GM23338 (cell line): ENCODE data around the gene BEGAIN. TPM values are rescaled to one million over a fixed set of nuclear protein-coding genes. Genes with fewer than 3 reads are reported as not detected.

ENCODE experiments used
- ATAC-seq: fragments of 200-7000 bp; cut with Tn5 transposase; 3 replicates; pipeline ENCODE4 v1.9.1; 2020
- DNase-seq: peaks from one replicate; pipeline ENCODE4 v3.0.0-alpha.2; 2015; ENCODE audit warnings: low spot score
- H2AFZ ChIP-seq: fragments of 200-600 bp; sonication (generic); 2 replicates; pipeline ENCODE4 v1.8.0; 2016; ENCODE audit warnings: antibody characterized with exemption, mild to moderate bottlenecking, moderate library complexity
- H3F3A ChIP-seq: fragments of 200-600 bp; sonication (generic); replicated peaks from 2 replicates; pipeline ENCODE4 v1.8.0; 2017; ENCODE audit warnings: antibody characterized with exemption, mixed run types, low read depth
- H3K27ac ChIP-seq: fragments of 200-600 bp; sonication (generic); 2 replicates; pipeline ENCODE4 v1.6.1; 2016; ENCODE audit warnings: low read depth
- H3K27me3 ChIP-seq: fragments of 200-600 bp; sonication (generic); 2 replicates; pipeline ENCODE4 v1.8.0; 2016; ENCODE audit warnings: mild to moderate bottlenecking, mixed run types, moderate library complexity; ENCODE audit not compliant: insufficient read depth
- H3K36me3 ChIP-seq: fragments of 200-600 bp; sonication (generic); 2 replicates; pipeline ENCODE4 v1.8.0; 2016; ENCODE audit warnings: mild to moderate bottlenecking; ENCODE audit not compliant: insufficient read depth
- H3K4me1 ChIP-seq: fragments of 200-600 bp; sonication (generic); 2 replicates; pipeline ENCODE4 v1.8.0; 2016; ENCODE audit warnings: mild to moderate bottlenecking, moderate library complexity; ENCODE audit not compliant: insufficient read depth
- H3K4me2 ChIP-seq: fragments of 200-600 bp; sonication (generic); 2 replicates; pipeline ENCODE4 v1.7.1; 2017; ENCODE audit warnings: mixed run types
- H3K4me3 ChIP-seq: fragments of 200-600 bp; sonication (generic); 2 replicates; pipeline ENCODE4 v1.6.1; 2016; ENCODE audit warnings: mixed run types
- H3K79me2 ChIP-seq: fragments of 200-600 bp; sonication (generic); replicated peaks from 2 replicates; pipeline ENCODE4 v1.8.0; 2017; ENCODE audit warnings: mild to moderate bottlenecking; ENCODE audit not compliant: insufficient read depth
- H3K9me2 ChIP-seq: fragments of 200-600 bp; sonication (generic); 2 replicates; pipeline ENCODE4 v1.8.0; 2017; ENCODE audit not compliant: insufficient read depth
- H4K20me1 ChIP-seq: fragments of 200-600 bp; sonication (generic); replicated peaks from 2 replicates; pipeline ENCODE4 v1.8.0; 2017; ENCODE audit warnings: mild to moderate bottlenecking; ENCODE audit not compliant: insufficient read depth
- H3K27ac Mint-ChIP-seq: 2 replicates; pipeline ENCODE4 v1.8.0; 2020; ENCODE audit warnings: inconsistent platforms, mild to moderate bottlenecking, moderate library complexity, mixed read lengths
- H3K27me3 Mint-ChIP-seq: 3 replicates; pipeline ENCODE4 v1.8.0; 2022; ENCODE audit warnings: low read depth, mild to moderate bottlenecking, moderate library complexity, mixed read lengths, inconsistent platforms; ENCODE audit not compliant: insufficient read depth, poor library complexity
- H3K36me3 Mint-ChIP-seq: 3 replicates; pipeline ENCODE4 v1.8.0; 2021; ENCODE audit warnings: low read depth, mild to moderate bottlenecking, inconsistent platforms, moderate library complexity, mixed read lengths
- H3K4me1 Mint-ChIP-seq: 3 replicates; pipeline ENCODE4 v1.8.0; 2020; ENCODE audit warnings: mild to moderate bottlenecking, inconsistent platforms, mixed read lengths
- H3K4me3 Mint-ChIP-seq: 3 replicates; pipeline ENCODE4 v1.8.0; 2021; ENCODE audit warnings: moderate library complexity, mild to moderate bottlenecking, inconsistent platforms, mixed read lengths
- H3K9me3 Mint-ChIP-seq: 3 replicates; pipeline ENCODE4 v1.8.0; 2020; ENCODE audit warnings: moderate library complexity, mild to moderate bottlenecking, inconsistent platforms, mixed read lengths
- CREB1 ChIP-seq: fragments of 250-450 bp; sonication (Bioruptor Pico); IDR thresholded peaks from 2 replicates; pipeline ENCODE4 v1.5.0; 2020; ENCODE audit warnings: low read depth, mild to moderate bottlenecking, moderate library complexity
- EZH2 ChIP-seq: fragments of 200-600 bp; sonication (generic); IDR thresholded peaks from one replicate; pipeline ENCODE4 v1.8.0; 2017; ENCODE audit warnings: antibody characterized with exemption, mild to moderate bottlenecking, low read depth; ENCODE audit not compliant: unreplicated experiment
- EZH2phosphoT487 ChIP-seq: fragments of 200-600 bp; sonication (generic); IDR thresholded peaks from one replicate; pipeline ENCODE4 v1.8.1; 2018; ENCODE audit warnings: antibody characterized with exemption; ENCODE audit not compliant: unreplicated experiment
- JUNB ChIP-seq: IDR thresholded peaks from one replicate; pipeline ENCODE4 v1.6.1; 2016; ENCODE audit warnings: antibody characterized with exemption; ENCODE audit not compliant: unreplicated experiment
- NANOG ChIP-seq: IDR thresholded peaks from 2 replicates; pipeline ENCODE4 v1.6.1; 2016; ENCODE audit warnings: antibody characterized with exemption, borderline replicate concordance
- POLR2AphosphoS5 ChIP-seq: IDR thresholded peaks from 2 replicates; pipeline ENCODE4 v1.6.1; 2016; ENCODE audit warnings: antibody characterized with exemption, low read depth
- STAT1 ChIP-seq: IDR thresholded peaks from one replicate; pipeline ENCODE4 v1.6.1; 2016; ENCODE audit warnings: antibody characterized with exemption; ENCODE audit not compliant: unreplicated experiment
- ZNF331 ChIP-seq: fragments of 250-450 bp; sonication (Bioruptor Pico); IDR thresholded peaks from 2 replicates; pipeline ENCODE4 v1.5.0; 2020; ENCODE audit warnings: low read depth, mild to moderate bottlenecking, moderate library complexity
- ZNF462 ChIP-seq: fragments of 250-450 bp; sonication (Bioruptor Pico); IDR thresholded peaks from 2 replicates; pipeline ENCODE4 v1.5.0; 2020; ENCODE audit warnings: mild to moderate bottlenecking, moderate library complexity
- polyA plus RNA-seq: library from polyadenylated mRNA; unstranded; fragments of >200 nt; fragmentation: Nextera tagmentation; extraction: Ambion mirVana; gene quantifications from 2 replicates; pipeline ENCODE4 v1.2.1, GENCODE V29; 2016
- total RNA-seq: library from RNA; depleted of rRNA; stranded (reverse); fragments of >200 nt; shearing (Covaris generic); gene quantifications from 2 replicates; pipeline ENCODE4 v1.2.3, GENCODE V29; 2014
- TF ChIP-seq, protein P1 (sequence below), 2 experiments: fragments of 200-600 bp in 1 of 2; sonication (generic) in 1 of 2; conservative IDR thresholded peaks; 2 replicates each; pipeline versions ENCODE4 v1.5.1 to v1.6.1; 2016 to 2017; ENCODE audit warnings: antibody characterized with exemption in 2 of 2, low read depth in 2 of 2, mild to moderate bottlenecking in 2 of 2, moderate library complexity in 1 of 2
- TF ChIP-seq, protein P2 (sequence below): IDR thresholded peaks from 2 replicates; pipeline ENCODE4 v1.6.1; 2016; ENCODE audit warnings: antibody characterized with exemption

Gene BEGAIN
- total and polyA plus RNA-seq, 2 experiments from 2014 or later: 0.60 to 2.4 TPM

DNA sequence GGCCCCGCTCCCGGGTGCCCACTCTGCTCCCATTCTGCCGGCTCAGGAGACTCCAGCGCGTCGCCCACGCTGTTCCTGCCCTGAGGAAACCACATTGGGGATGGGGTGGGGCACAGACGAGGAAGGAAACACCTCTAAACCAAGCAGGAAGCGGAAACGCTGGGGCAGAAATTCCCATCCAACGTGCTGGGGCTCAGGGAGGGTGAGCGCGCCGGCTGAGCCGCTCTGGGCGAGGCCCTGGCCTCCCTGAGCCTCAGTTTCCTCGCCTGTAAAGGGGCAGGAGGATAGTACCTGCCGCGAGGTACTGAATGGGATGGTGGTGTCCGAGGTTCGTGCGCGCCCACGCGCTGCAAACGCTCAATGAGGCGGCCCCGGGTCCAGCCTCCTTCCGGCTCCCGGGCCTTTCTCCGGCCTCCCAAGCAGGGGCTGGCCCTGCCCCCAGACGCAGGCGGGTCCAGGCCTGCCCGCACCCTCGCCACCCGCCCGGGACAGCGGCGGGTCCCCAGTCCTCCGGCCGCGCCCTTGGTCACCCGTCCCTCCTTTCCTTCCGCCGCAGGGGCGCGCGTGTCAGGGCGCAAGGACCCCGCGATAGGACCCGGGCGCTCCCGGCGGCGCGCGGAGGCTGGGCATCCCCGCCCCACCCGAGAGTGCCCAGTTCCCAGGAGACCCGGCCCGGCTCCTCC lies 673 bp downstream of the BEGAIN start:
- no peaks in the 10 kb centered on the region for H4K20me1 ChIP-seq
- peak; percentile 24 for TF ChIP-seq EZH2phosphoT487
- no peak for TF ChIP-seq NANOG
- peak; percentile 69 for TF ChIP-seq EZH2
- TF ChIP-seq POLR2AphosphoS5: 0 out of 2 replicates have a peak, but pooled peaks have one; percentile 38
- no peaks in the 10 kb centered on the region for H3K36me3 ChIP-seq
- no peaks in the 10 kb centered on the region; the same call in 1 of the 2 replicates for H3K4me1 ChIP-seq
- H3K27me3 ChIP-seq: peaks cover 32% of the 10 kb centered on the region
- H3F3A ChIP-seq: no peaks in the 10 kb centered on the region
- ATAC-seq (peak; percentile 49), DNase-seq (peak; percentile 47)
- Mint-ChIP-seq H3K27ac (no peak overlapping the region), H3K36me3 (no peaks in the 10 kb centered on the region; the same call in 2 of the 3 replicates), H3K27me3 (peaks cover 38% of the 10 kb centered on the region), H3K4me1 (peaks cover 9% of the 10 kb centered on the region), H3K9me3 (no peaks in the 10 kb centered on the region), H3K4me3 (peak overlapping the region; percentile 70)
- no peaks in the 10 kb centered on the region for H3K79me2 ChIP-seq
- H3K4me2 ChIP-seq: peak overlapping the region; percentile 79
- no peak overlapping the region for H3K27ac ChIP-seq
- peak overlapping the region; percentile 56 for H3K4me3 ChIP-seq
- peak overlapping the region; percentile 98 for H2AFZ ChIP-seq
- H3K9me2 ChIP-seq: no peaks in the 10 kb centered on the region

DNA sequence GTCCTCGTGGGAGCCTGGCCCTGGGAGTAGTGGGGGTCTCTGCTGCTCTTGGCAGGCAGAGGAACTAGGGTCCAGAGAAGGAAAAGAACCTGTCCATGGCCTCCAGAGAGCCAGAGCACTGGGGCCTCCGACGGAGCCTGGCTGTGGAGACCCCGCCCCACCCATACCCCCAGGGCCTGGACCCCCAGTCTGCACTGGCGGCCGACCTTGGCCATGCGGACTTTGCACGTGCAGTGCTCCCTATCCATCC lies 1.1 kb downstream of the BEGAIN start:
- Histone ChIP-seq H3K9me2 (no peaks in the 10 kb centered on the region), H3K4me2 (peak overlapping the region; percentile 79), H3K4me3 (peak overlapping the region; percentile 56), H3K79me2 (no peaks in the 10 kb centered on the region), H3K27ac (no peak overlapping the region), H4K20me1 (no peaks in the 10 kb centered on the region), H3F3A (no peaks in the 10 kb centered on the region), H3K36me3 (no peaks in the 10 kb centered on the region), H2AFZ (peak overlapping the region; percentile 98), H3K4me1 (no peaks in the 10 kb centered on the region; the same call in 1 of the 2 replicates), H3K27me3 (peaks cover 32% of the 10 kb centered on the region)
- H3K4me3 Mint-ChIP-seq: peak overlapping the region; percentile 70
- DNase-seq: no peak
- no peaks in the 10 kb centered on the region for H3K9me3 Mint-ChIP-seq
- no peak overlapping the region for H3K27ac Mint-ChIP-seq
- no peaks in the 10 kb centered on the region; the same call in 2 of the 3 replicates for H3K36me3 Mint-ChIP-seq
- peaks cover 38% of the 10 kb centered on the region for H3K27me3 Mint-ChIP-seq
- no peak for ATAC-seq
- H3K4me1 Mint-ChIP-seq: peaks cover 9% of the 10 kb centered on the region
- TF ChIP-seq STAT1 (no peak), NANOG (no peak), EZH2 (no peak), EZH2phosphoT487 (no peak), JUNB (no peak), ZNF331 (CRISPR knock-in tag) (no peak), ZNF462 (CRISPR knock-in tag) (no peak), CREB1 (no peak)
- TF ChIP-seq, protein P1, sequence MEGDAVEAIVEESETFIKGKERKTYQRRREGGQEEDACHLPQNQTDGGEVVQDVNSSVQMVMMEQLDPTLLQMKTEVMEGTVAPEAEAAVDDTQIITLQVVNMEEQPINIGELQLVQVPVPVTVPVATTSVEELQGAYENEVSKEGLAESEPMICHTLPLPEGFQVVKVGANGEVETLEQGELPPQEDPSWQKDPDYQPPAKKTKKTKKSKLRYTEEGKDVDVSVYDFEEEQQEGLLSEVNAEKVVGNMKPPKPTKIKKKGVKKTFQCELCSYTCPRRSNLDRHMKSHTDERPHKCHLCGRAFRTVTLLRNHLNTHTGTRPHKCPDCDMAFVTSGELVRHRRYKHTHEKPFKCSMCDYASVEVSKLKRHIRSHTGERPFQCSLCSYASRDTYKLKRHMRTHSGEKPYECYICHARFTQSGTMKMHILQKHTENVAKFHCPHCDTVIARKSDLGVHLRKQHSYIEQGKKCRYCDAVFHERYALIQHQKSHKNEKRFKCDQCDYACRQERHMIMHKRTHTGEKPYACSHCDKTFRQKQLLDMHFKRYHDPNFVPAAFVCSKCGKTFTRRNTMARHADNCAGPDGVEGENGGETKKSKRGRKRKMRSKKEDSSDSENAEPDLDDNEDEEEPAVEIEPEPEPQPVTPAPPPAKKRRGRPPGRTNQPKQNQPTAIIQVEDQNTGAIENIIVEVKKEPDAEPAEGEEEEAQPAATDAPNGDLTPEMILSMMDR (conservative IDR thresholded peaks at IDR 0.05; ENCODE audit: low read depth in 2 of 2): no peak
- TF ChIP-seq, protein P2, sequence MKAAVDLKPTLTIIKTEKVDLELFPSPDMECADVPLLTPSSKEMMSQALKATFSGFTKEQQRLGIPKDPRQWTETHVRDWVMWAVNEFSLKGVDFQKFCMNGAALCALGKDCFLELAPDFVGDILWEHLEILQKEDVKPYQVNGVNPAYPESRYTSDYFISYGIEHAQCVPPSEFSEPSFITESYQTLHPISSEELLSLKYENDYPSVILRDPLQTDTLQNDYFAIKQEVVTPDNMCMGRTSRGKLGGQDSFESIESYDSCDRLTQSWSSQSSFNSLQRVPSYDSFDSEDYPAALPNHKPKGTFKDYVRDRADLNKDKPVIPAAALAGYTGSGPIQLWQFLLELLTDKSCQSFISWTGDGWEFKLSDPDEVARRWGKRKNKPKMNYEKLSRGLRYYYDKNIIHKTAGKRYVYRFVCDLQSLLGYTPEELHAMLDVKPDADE: no peak
